RWPE2 (cell line): ENCODE data around the gene CEACAM16.
"Not testable (repeated sequence)": the region's sequence is repeated elsewhere in the genome, so short reads cannot be mapped to it uniquely, and the experiment has no call there.

Experiments used
- ATAC-seq: fragments of 200-7000 bp; cut with Tn5 transposase; 3 replicates; pipeline ENCODE4 v1.9.1; 2021; ENCODE audit warnings: low read depth
- DNase-seq: peaks from one replicate; pipeline ENCODE4 v3.0.0-alpha.2; 2020; ENCODE audit warnings: low spot score
- H3K27ac ChIP-seq: fragments of 450-650 bp; 2 replicates; pipeline ENCODE4 v1.5.1; 2017; ENCODE audit warnings: mild to moderate bottlenecking; ENCODE audit not compliant: poor library complexity, severe bottlenecking
- H3K27me3 ChIP-seq: fragments of 250-450 bp; sonication (Bioruptor Pico); 2 replicates; pipeline ENCODE4 v1.5.1; 2021; ENCODE audit warnings: mild to moderate bottlenecking, moderate library complexity; ENCODE audit not compliant: insufficient read depth, poor library complexity, severe bottlenecking
- H3K36me3 ChIP-seq: fragments of 250-450 bp; sonication (Bioruptor Pico); 2 replicates; pipeline ENCODE4 v1.5.1; 2020; ENCODE audit warnings: low read depth, mild to moderate bottlenecking, moderate library complexity
- H3K4me1 ChIP-seq: fragments of 250-450 bp; sonication (Bioruptor Pico); 2 replicates; pipeline ENCODE4 v1.5.1; 2021; ENCODE audit warnings: mild to moderate bottlenecking, moderate library complexity; ENCODE audit not compliant: insufficient read depth, poor library complexity, severe bottlenecking
- H3K4me3 ChIP-seq: fragments of 250-450 bp; sonication (Bioruptor Pico); 2 replicates; pipeline ENCODE4 v1.5.1; 2021; ENCODE audit warnings: mild to moderate bottlenecking, moderate library complexity; ENCODE audit not compliant: severe bottlenecking
- H3K9me3 ChIP-seq: fragments of 250-450 bp; sonication (Bioruptor Pico); 2 replicates; pipeline ENCODE4 v1.5.1; 2021; ENCODE audit warnings: mild to moderate bottlenecking, moderate library complexity; ENCODE audit not compliant: severe bottlenecking
- TF ChIP-seq, protein P1 (sequence below): fragments of 450-650 bp; IDR thresholded peaks from one replicate; pipeline ENCODE4 v1.5.1; 2017; ENCODE audit warnings: mild to moderate bottlenecking, moderate library complexity; ENCODE audit not compliant: poor library complexity, severe bottlenecking

CEACAM16 gene

GRCh38 chr19:44668985-44669764 lies 29.8 kb upstream of the CEACAM16 start:
- TF ChIP-seq, protein P1, sequence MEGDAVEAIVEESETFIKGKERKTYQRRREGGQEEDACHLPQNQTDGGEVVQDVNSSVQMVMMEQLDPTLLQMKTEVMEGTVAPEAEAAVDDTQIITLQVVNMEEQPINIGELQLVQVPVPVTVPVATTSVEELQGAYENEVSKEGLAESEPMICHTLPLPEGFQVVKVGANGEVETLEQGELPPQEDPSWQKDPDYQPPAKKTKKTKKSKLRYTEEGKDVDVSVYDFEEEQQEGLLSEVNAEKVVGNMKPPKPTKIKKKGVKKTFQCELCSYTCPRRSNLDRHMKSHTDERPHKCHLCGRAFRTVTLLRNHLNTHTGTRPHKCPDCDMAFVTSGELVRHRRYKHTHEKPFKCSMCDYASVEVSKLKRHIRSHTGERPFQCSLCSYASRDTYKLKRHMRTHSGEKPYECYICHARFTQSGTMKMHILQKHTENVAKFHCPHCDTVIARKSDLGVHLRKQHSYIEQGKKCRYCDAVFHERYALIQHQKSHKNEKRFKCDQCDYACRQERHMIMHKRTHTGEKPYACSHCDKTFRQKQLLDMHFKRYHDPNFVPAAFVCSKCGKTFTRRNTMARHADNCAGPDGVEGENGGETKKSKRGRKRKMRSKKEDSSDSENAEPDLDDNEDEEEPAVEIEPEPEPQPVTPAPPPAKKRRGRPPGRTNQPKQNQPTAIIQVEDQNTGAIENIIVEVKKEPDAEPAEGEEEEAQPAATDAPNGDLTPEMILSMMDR: no peak
- H3K36me3 ChIP-seq: no peaks in the 10 kb centered on the region
- no peak overlapping the region for H3K4me3 ChIP-seq
- no peak overlapping the region for H3K27ac ChIP-seq
- ATAC-seq (peak; percentile 37; the same call in 2 of the 3 replicates), DNase-seq (no peak)
- no peaks in the 10 kb centered on the region for H3K9me3 ChIP-seq
- H3K4me1 ChIP-seq: no peaks in the 10 kb centered on the region
- no peaks in the 10 kb centered on the region for H3K27me3 ChIP-seq

DNA sequence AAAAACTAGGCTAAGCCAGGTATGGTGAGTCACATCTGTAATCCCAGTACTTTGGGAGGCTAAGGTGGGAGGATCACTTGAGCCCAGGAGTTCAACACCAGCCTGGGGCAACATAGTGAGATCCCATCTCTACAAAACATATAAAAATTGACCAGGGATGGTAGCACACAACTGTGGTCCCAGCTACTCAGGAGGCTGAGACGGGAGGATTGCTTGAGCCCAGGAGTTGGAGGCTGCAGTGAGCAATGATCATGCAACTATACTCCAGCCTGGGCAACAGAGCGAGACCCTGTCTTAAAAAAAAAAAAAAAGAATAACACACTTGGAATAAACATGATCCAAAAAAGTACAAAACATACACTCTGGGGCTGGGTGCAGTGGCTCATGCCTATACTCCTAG lies 28.9 kb upstream of the CEACAM16 start:
- not testable (repeated sequence) for H3K27ac ChIP-seq, H3K4me1 ChIP-seq, H3K36me3 ChIP-seq, DNase-seq, ATAC-seq, H3K27me3 ChIP-seq, H3K4me3 ChIP-seq, H3K9me3 ChIP-seq

DNA sequence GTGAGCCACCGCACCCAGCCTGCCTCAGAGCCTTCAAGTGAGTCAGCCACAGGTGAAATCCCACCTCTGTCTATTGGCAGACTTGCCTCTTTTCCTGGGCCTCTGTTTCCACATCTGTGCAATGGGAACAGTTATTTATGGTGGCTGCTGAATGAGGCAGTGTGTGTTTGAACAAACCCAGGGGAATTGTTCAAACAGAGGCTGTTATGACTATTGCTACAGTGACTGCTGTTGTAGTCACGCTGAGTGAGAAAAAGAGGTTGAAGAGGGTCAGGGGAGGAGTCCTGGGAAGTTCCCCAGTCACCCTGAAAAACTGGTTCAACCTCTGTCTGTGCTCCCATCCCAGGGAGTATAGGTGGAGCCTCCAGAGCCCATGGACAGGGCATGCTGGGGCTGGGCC lies 27.6 kb upstream of the CEACAM16 start, which contains the start of gene CEACAM19:
TSS of gene CEACAM19 (plus strand) at position 83 of the 400 bp plus-strand sequence. CDS start 450 bp downstream, outside the sequence.
- DNase-seq: no peak
- TF ChIP-seq, protein P1: no peak
- H3K36me3 ChIP-seq: no peaks in the 10 kb centered on the region
- H3K27ac ChIP-seq: no peak within 1 kb of the TSS
- ATAC-seq: peak; percentile 50
- no peaks in the 10 kb centered on the region for H3K4me1 ChIP-seq
- no peaks in the 10 kb centered on the region for H3K27me3 ChIP-seq
- H3K9me3 ChIP-seq: no peaks in the 10 kb centered on the region
- no peak within 1 kb of the TSS for H3K4me3 ChIP-seq

DNA sequence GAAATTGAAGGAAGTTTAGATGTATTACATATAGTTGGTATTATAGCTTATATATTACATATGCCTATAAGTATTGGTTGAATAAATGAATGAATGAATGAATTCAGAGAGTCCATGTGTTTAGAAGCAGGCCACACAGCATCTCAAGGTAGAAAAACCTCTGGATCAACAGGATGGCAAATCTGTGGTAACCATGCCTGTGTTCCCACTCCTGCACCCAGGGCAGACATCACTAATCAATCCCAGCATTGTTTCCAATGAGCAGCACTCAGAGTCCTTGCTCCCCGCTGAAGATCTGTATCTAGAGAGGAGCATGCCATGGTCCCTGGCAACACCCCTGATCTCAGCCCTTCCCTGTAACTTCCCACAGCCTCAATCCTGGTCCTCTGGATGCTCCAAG lies 26.7 kb upstream of the CEACAM16 start:
- Histone ChIP-seq H3K4me3 (no peak overlapping the region), H3K36me3 (no peaks in the 10 kb centered on the region), H3K27me3 (no peaks in the 10 kb centered on the region), H3K9me3 (no peaks in the 10 kb centered on the region), H3K27ac (no peak overlapping the region), H3K4me1 (peaks cover 2% of the 10 kb centered on the region)
- DNase-seq (no peak), ATAC-seq (no peak)
- TF ChIP-seq, protein P1: no peak

DNA sequence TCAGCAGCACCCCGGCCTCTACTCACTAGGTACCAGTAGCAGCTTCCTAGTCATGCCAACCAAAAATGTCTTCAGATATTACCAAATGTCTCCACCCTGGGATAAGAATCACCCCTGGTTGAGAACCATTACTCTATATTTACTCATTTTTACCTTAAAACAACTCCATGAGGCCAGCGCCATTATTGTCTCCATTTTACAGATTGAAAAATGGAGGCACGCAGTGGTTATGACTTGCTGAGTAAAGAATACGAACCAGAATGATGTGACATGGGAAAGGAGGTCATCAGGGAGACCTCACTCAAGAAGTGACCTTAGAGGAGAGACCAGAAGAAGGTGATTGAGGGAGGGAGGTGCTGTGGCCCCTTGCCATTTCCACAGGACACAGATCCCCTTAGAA lies 25.4 kb upstream of the CEACAM16 start:
- DNase-seq: no peak
- no peaks in the 10 kb centered on the region for H3K27me3 ChIP-seq
- no peaks in the 10 kb centered on the region for H3K36me3 ChIP-seq
- H3K27ac ChIP-seq: no peak overlapping the region
- no peak for ATAC-seq
- no peaks in the 10 kb centered on the region for H3K9me3 ChIP-seq
- no peak overlapping the region for H3K4me3 ChIP-seq
- peaks cover 3% of the 10 kb centered on the region for H3K4me1 ChIP-seq
- TF ChIP-seq, protein P1: no peak
